ENCODE data around the gene ELFN1. TPM values are rescaled to one million over a fixed set of nuclear protein-coding genes. Genes with fewer than 3 reads are reported as not detected.

The ELFN1 gene
- total and polyA plus RNA-seq, 8 donors = 0.19 to 4.3 (median 0.53) TPM; not detected in 1

DNA sequence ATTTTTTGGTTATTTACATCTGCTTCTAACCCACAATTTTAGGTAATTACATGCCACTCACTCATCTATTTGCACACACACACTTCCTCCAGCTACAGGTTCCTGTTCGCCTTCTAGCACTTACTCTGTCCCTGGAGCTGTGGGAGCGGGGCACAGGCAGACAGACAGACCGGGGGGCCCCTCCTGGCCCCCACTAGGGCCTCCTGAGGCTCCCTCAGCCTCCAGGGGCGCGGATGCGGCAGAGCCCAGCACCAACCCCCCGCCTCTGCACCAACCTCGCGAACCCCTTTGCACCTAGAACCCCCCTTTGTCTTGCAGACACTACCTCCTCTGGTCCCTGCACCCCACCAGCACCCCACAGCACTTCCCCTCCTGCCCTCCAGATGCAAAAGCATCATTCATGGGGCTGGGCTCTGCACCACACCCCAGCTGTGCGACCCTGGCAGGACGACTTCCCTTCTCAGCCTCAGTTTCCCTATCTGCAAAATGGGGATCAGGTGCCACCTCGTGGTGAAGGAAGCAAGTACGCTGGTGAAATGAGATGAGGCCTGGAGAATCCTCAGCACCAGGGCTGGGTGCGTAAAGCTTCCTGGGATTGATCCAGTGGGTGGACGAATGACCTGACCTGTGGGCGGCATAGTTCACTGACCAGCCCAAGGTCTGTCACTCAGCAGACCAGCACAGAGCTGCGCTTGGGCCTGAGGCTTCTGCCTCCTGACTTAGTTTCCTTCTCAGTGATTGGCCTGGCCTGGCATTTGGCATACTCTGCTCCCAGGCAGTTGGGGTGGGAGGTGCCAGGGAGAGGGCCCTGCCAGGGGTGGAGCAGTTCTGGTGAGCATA is 37.9 kb downstream of the ELFN1 start:
- Histone ChIP-seq H3K9me3 (peaks cover 0 to 26% (median 18%) of the 10 kb centered on the region in 4 donors), H3K36me3 (no peaks in the 10 kb centered on the region), H3K4me3 (no peak overlapping the region), H3K27me3 (peaks cover 0 to 10% (median 0%) of the 10 kb centered on the region in 3 donors), H3K4me1 (no peaks in the 10 kb centered on the region), H3K27ac (no peak overlapping the region)
- TF ChIP-seq, protein P1, sequence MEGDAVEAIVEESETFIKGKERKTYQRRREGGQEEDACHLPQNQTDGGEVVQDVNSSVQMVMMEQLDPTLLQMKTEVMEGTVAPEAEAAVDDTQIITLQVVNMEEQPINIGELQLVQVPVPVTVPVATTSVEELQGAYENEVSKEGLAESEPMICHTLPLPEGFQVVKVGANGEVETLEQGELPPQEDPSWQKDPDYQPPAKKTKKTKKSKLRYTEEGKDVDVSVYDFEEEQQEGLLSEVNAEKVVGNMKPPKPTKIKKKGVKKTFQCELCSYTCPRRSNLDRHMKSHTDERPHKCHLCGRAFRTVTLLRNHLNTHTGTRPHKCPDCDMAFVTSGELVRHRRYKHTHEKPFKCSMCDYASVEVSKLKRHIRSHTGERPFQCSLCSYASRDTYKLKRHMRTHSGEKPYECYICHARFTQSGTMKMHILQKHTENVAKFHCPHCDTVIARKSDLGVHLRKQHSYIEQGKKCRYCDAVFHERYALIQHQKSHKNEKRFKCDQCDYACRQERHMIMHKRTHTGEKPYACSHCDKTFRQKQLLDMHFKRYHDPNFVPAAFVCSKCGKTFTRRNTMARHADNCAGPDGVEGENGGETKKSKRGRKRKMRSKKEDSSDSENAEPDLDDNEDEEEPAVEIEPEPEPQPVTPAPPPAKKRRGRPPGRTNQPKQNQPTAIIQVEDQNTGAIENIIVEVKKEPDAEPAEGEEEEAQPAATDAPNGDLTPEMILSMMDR (IDR thresholded peaks at IDR 0.05) = no peak
- no peak for TF ChIP-seq POLR2AphosphoS5 (IDR thresholded peaks at IDR 0.05)
- no peak for TF ChIP-seq POLR2A (IDR thresholded peaks at IDR 0.05)
- TF ChIP-seq EP300 (IDR thresholded peaks at IDR 0.05) = no peak
- WGBS, 5 donors = 72 to 87% (median 80%) methylated on average over 16 to 17 of the region's 17 CpGs
- DNase-seq = no peak
- intact Hi-C loops (cut with DNase I; ENCODE audit: low total_unique reads) = no loop called here

DNA sequence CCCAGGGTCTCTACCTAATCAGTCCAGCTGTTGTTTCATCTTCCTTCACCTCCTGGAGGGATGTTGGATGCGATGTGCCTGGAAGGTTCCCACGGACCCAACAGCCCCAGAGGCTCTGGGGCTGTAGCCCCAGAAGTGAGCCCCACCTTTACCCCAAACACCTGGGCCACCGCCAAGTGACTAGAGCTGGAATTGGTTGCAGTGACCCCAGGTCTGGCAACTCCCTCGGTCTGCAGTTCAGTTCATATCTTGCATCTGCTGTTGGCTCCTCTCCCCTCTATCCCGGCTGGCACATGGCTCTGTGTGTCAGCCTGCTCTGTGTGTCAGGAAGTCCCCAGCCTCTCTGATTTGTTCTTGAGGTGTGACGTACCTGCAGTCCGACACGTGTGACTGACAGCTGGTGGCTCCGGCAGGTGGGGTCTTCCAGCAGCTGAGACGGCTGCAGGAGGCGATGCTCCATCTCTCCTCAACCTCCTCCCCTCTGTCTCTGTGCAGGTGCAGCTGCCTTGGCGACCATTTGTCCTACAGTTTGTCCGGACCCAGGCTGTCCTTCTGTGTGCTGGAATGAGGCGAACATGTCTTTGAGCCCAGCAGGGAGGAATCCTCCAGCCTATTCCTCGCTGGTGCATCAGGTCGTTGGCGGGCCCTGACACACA is 38.6 kb downstream of the ELFN1 start:
- no peaks in the 10 kb centered on the region for H3K36me3 ChIP-seq
- no peak for TF ChIP-seq POLR2AphosphoS5 (IDR thresholded peaks at IDR 0.05)
- no peak for TF ChIP-seq EP300 (IDR thresholded peaks at IDR 0.05)
- TF ChIP-seq, protein P1 (IDR thresholded peaks at IDR 0.05) = no peak
- TF ChIP-seq POLR2A (IDR thresholded peaks at IDR 0.05) = no peak
- intact Hi-C loops (cut with DNase I; ENCODE audit: low total_unique reads) = no loop called here
- no peak for DNase-seq
- peaks cover 3 to 7% (median 4%) of the 10 kb centered on the region in 4 donors for H3K4me1 ChIP-seq
- WGBS, 5 donors = 83 to 91% (median 89%) methylated on average over 15 to 17 of the region's 17 CpGs
- H3K27me3 ChIP-seq = peaks cover 0 to 10% (median 0%) of the 10 kb centered on the region in 3 donors
- no peak overlapping the region for H3K27ac ChIP-seq
- H3K4me3 ChIP-seq = no peak overlapping the region
- peaks cover 0 to 18% (median 16%) of the 10 kb centered on the region in 4 donors for H3K9me3 ChIP-seq

- peaks cover 0 to 10% (median 0%) of the 10 kb centered on the region in 3 donors for H3K27me3 ChIP-seq
- H3K36me3 ChIP-seq = no peaks in the 10 kb centered on the region
- no peak for DNase-seq
- no peak overlapping the region for H3K27ac ChIP-seq
- H3K9me3 ChIP-seq = peaks cover 0 to 18% (median 16%) of the 10 kb centered on the region in 4 donors
- H3K4me1 ChIP-seq = peaks cover 9 to 13% (median 10%) of the 10 kb centered on the region in 4 donors
- no peak overlapping the region for H3K4me3 ChIP-seq
- 90 to 98% (median 96%) methylated on average over 10 of the region's 10 CpGs for WGBS, 5 donors
- TF ChIP-seq EP300 (IDR thresholded peaks at IDR 0.05) = no peak
- TF ChIP-seq, protein P1 (IDR thresholded peaks at IDR 0.05) = no peak
- intact Hi-C loops (cut with DNase I; ENCODE audit: low total_unique reads) = no loop called here
Observed at GRCh38 chr7:1709281-1709680, 39.2 kb downstream of the ELFN1 start.

- H3K36me3 ChIP-seq = no peaks in the 10 kb centered on the region
- no peak for DNase-seq
- peaks cover 0 to 7% (median 0%) of the 10 kb centered on the region in 3 donors for H3K27me3 ChIP-seq
- no peak for TF ChIP-seq POLR2AphosphoS5 (IDR thresholded peaks at IDR 0.05)
- TF ChIP-seq, protein P1 (IDR thresholded peaks at IDR 0.05) = peak in 1 of 7 experiments; percentile 10
- H3K4me1 ChIP-seq = peaks cover 9 to 14% (median 10%) of the 10 kb centered on the region in 4 donors
- H3K4me3 ChIP-seq = no peak overlapping the region
- intact Hi-C loops (cut with DNase I; ENCODE audit: low total_unique reads) = no loop called here
- WGBS, 5 donors = 80 to 88% (median 82%) methylated on average over 4 of the region's 4 CpGs
- peaks cover 0 to 18% (median 16%) of the 10 kb centered on the region in 4 donors for H3K9me3 ChIP-seq
- no peak overlapping the region for H3K27ac ChIP-seq
Observed at GRCh38 chr7:1709900-1710299, 39.8 kb downstream of the ELFN1 start.
